22Rv1 (cell line): ENCODE results near the gene LMNTD1.

ENCODE experiments used
- H3K27ac ChIP-seq: fragments of 450-650 bp; 2 replicates; pipeline ENCODE4 v1.5.1; 2017
- CTCF ChIP-seq: fragments of 450-650 bp; IDR thresholded peaks from 2 replicates; pipeline ENCODE4 v1.5.1; 2017; ENCODE audit warnings: mild to moderate bottlenecking
- ZFX ChIP-seq: fragments of 450-650 bp; IDR thresholded peaks from 2 replicates; pipeline ENCODE4 v1.6.1; 2017; ENCODE audit warnings: antibody characterized with exemption, borderline replicate concordance

LMNTD1 gene

GRCh38 chr12:25469861-25470260, 83.2 kb downstream of the LMNTD1 start:
- TF ChIP-seq CTCF (no peak), ZFX (no peak)
- no peak overlapping the region for H3K27ac ChIP-seq

GRCh38 chr12:25469368-25469767, 83.7 kb downstream of the LMNTD1 start:
- TF ChIP-seq CTCF (no peak), ZFX (no peak)
- no peak overlapping the region for H3K27ac ChIP-seq

- TF ChIP-seq ZFX: no peak
- no peak overlapping the region for H3K27ac ChIP-seq
Measured at GRCh38 chr12:25463521-25463920, 89.6 kb downstream of the LMNTD1 start.

- no peak for TF ChIP-seq ZFX
- no peak for TF ChIP-seq CTCF
- no peak overlapping the region for H3K27ac ChIP-seq
Measured at GRCh38 chr12:25463005-25463404, 90.1 kb downstream of the LMNTD1 start.

GRCh38 chr12:25459541-25459951, 93.5 kb downstream of the LMNTD1 start:
- H3K27ac ChIP-seq: no peak overlapping the region

GRCh38 chr12:25458047-25458552, 95.0 kb downstream of the LMNTD1 start:
- no peak overlapping the region for H3K27ac ChIP-seq
- no peak for TF ChIP-seq CTCF
- TF ChIP-seq ZFX: no peak

More at GRCh38 chr12:25459541-25459951, 93.5 kb downstream of the LMNTD1 start:
- no peak for TF ChIP-seq CTCF
- no peak for TF ChIP-seq ZFX

GRCh38 chr12:25456474-25456873, 96.6 kb downstream of the LMNTD1 start:
- TF ChIP-seq ZFX (no peak), CTCF (no peak)
- H3K27ac ChIP-seq: no peak overlapping the region

- H3K27ac ChIP-seq: no peak overlapping the region
- TF ChIP-seq ZFX: no peak
- no peak for TF ChIP-seq CTCF
Measured at GRCh38 chr12:25455696-25456095, 97.4 kb downstream of the LMNTD1 start.
